Stimulated activated CD8-positive, alpha-beta memory T cell treated with anti-CD3 and anti-CD28 coated beads, Interleukin-4, amount 100 ng/mL, for 1 hour (primary cell): ENCODE measurements around the gene VTI1A.

ENCODE experiments used
- DNase-seq, 2 donors: peaks; one replicate each; pipeline ENCODE4 v3.0.0-alpha.2; 2020; ENCODE audit warnings: low read depth in 2 of 2, low spot score in 1 of 2

Gene VTI1A

DNA sequence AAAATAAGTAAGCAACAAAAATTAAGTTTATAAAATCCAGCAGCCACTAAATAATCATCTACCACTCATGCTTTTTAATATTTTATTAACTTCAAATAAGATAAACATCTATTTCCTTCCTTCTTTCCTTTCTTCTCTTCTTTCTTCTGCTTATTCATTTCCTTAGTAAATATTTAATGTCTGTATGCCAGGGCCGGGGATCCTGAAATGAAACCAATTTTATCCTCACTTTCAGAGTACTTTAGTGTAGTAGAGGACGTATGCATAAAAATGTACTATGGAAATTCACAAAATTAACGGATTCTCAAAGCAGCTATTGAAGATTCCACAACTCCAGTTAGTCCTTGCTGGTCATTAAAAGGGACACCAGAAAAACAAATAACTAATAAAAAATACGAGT, 224.7 kb downstream of the VTI1A start:
- DNase-seq = no peak

DNA sequence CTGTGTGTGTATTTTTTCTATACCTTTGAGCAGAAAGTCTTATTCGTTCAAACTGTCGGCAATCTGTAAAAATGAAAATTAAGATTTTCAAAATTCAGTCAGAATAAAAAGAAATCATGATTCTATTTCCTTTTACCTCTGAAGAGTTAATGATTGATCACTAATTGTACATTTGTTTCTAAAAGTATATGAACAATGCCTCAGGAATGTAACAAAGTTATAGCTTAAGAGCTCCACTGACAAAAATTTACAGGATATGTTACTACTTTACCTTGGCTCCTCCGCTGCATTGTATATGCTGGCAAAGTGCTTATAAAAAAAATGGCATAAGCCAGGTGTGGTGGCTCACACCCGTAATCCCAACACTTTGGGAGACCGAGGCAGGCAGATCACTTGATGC, 225.7 kb downstream of the VTI1A start:
- DNase-seq = no peak

DNA sequence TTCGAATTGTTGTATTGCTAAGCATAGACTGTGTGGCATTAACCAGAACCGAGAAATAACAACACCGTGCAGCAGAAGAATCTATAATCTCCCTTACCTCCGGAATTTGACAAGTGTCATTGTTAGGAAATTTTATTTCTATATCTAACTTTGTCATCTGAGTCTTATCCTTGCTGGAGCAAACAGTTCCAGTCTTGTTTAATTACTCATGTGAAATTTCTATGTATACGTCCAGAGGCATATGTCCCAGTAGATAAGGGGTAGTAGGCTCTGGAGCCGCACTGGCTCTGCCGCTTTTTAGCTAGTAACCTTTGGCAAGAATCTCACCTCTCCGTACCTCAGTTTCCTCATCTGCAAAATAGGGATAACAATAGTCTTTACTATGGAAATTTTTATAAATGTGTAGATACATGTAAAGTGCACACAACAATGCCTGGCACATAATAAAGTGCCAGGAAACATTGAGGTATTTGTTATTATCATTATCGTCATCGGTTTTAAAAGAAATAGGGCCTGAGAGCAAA, 228.6 kb downstream of the VTI1A start:
- no peak for DNase-seq

DNA sequence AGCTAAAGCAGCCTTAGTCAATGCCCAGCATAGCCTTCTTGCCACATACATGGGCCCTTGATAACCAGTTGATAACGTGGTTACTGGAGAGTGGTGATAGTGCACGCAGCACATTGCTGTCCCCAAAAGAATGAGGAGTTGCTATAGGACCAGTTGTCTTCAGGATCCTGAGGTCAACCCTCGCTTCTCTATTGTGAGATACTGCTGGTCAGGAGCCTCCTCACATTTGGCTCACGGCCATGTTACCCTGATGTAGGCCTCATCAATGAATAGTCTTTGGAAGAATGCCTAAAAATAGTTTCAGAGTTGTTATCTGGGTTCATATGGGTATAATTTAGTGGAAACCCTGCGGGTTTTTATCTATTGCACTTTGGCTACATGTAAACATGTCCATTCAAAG, 230.7 kb downstream of the VTI1A start:
- DNase-seq = no peak

DNA sequence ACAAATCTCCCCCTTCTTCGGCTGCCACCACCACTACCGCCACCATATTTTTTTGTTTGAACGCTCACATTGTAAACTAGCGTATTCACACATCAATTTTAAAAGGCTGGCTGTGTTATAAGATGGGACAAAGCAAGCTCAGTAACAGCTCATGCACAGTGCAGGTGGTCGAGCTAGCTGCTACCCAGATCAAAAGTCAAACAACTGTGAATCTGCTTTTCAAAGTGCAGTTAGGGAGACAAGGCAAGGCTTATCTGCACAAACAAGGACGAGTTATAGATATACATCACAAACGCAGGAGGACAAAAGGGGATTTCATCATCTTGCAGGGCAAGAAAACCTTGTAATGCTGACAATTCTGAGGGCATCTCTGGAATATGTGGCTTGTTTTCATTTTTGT, 231.6 kb downstream of the VTI1A start:
- no peak for DNase-seq

DNA sequence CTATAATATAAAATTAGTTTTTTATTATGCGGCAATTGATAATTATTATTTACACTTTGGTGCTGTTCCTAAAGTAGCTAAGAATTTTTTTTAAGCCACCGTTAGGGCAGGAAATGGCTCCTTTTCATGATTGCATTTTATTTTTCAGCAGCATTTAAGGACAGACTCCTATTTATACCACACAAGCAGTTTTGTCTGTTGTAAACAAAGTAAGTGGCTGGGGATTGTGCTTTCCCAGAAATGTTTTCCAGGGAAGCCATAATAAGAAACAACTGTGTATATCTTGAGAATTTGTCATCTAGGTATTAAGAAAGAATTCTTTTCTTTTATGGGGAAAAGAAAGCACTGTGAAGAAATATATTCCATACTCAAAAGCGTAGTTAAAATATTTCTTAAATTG, 232.0 kb downstream of the VTI1A start:
- no peak for DNase-seq

DNA sequence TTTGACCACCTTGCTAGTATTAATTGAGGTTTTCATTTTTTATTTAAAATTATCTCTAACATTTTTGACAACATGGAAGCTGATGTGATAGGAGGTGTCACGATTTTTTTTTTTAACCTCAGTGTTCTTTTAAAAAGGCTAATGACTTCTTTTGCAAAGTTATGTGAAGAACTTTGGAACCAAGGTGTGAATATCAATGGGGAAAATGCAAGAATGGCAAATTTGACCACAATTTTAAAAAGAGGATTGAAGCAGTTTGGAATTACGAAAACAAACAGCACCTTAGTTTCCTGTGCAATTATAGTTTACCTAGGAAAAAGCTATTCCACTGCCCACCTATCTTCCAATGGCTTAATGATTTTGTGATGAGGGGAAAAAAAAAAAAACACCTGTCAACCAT, 232.4 kb downstream of the VTI1A start:
- no peak for DNase-seq

DNA sequence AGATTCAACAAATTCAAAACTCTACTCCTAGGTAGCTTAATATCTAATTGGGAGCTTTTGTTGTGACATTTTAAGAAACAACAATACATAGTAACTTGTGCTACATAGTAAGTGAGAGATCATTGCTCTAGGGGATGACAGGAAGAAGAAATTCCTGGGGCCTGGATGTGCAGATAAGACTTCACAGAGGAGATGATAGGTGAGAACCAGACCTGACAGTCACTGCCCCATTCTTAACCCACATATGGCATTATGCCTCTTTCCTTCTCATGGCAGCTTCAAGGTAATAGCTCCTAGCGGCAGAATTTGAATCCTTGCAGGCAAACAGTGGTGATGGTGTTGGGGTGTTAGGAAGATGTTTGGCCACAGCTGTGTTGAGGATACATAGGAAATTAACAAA, 233.6 kb downstream of the VTI1A start:
- DNase-seq = no peak

DNA sequence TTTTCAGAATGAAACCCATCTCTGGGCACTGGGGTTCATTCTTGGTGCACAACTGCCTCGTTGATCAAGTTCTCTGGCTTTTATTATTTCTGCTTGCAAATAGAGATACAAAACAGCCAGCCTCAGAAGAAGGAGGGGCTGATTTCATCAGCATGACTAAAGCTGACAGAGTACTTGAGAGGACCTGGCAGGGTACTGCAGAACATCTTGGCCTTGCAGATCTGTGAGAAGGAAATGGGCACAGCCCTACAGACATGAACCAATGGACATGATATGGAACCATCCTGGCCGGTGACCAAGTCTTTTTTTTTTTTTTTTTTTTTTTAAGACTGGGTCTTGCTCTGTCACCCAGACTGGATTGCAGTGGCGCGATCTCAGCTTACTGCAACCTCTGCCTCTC, 240.6 kb downstream of the VTI1A start:
- no peak for DNase-seq

DNA sequence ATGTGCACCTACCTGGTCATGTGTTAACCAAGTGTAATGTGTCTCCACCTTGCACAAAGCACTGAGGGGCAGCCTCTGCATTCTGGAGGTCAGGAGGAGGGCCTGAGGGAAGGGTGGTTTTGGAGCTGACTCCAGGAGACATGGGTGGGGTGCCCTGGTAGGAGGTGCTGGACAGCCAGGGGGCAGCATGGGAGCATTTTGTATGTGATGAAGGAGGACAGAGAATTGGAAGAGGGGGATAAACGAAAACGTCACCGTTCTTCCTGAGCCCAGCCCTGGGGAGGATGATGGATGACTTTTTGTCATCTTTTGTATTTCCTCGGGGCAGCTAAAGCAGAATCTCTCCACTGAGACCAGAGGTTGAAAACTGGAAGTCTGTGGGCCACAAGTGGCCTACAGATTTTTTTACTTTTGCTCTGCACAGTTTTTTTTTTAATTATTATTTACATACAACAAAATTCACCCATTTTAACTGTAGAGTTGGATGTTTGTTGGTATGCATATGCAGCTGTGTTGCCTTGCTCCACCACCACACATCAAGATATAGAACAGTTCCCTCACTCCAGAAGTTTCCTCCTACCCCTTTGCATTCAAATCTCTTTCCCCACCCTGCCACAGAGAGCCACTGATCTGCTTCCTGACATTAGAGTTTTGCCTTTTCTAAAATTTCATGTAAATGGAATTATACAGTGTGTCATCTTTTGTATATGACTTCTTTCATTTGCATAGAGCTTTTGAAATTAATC, 242.5 kb downstream of the VTI1A start:
- no peak for DNase-seq

DNA sequence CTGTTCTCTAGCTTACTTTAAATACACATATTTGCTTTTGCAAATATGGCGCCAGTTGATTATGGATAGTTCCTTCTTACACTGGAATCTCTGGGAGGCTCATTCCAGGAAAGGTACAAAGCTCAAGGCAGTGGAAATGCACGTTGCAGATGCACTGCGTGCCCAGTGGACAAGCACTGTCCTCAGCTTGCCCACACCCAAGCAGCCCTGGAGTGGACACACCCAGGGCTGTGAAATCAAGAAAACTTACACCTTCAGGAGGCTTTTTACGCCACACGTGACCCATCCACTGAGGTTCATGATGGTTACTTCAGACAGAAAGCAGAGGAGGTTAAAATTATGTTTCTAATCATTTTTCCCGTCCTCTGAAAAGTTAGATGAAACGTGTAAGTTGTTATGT, 248.5 kb downstream of the VTI1A start:
- DNase-seq = no peak

DNA sequence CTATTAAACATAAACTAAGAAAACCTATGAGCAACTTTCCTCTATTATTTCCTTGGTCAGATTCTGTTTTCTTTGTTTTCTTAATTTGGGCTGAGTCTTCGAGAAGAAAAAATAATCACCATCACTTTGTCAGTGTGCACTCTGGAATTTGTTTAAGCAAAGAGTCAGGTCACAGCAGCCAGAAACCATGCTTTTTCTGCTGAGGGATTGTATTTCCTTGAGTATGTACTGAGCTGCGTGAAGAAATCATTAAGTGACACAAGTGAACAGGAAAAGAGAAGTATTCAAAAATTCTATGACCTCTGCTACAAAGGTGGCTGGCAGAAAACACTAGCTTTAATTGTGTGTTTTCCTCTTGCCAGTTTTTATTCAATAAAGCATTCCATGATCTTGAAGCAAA, 249.6 kb downstream of the VTI1A start:
- DNase-seq = no peak

DNA sequence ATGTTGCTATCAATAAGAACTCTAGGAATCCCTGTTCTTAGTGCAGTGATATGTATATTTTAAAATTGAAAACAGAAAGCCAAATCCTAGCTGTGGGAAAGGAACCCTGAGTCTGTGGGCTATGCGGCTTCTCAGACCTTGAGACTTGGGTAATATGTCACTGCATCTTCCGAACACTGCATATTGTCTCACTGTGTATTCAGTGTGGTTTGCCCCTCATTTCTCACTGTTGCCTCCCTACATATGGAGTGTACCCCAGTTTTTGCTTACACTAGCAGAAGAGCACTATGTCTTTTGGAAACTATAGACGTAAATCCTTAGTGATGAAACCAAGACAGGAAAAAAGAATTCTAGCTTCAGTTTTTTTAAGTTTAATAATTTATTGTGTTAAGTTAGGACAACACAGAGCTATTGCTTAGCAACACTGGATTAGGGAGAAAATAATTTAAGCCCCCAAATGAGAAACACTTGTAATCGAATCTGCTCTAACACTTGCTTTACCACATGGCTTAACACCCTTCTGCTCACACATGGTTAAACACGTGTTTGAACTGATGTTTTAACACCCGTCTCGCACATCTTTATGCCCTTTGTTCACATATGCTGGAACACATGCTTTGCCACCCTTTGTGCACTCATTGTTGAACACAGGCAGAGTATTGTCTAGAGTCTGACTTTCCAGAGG, 251.3 kb downstream of the VTI1A start:
- no peak for DNase-seq

DNA sequence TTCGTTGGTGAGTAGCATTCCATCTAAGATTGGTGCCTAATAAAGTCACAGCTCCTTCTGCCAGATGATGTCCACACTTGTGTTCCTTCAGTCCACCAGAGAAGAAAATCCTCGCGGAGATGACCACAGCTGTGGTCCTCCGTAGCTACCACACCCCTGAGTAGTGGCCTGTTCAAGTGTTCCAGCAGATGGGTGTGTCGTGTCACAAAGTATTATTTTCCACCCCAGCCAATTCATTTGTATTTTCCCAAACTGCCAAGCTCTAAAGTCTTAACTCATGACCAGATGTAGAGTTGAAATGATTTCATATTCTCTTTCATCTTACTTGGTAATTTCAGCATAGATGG, 251.8 kb downstream of the VTI1A start:
- no peak for DNase-seq

DNA sequence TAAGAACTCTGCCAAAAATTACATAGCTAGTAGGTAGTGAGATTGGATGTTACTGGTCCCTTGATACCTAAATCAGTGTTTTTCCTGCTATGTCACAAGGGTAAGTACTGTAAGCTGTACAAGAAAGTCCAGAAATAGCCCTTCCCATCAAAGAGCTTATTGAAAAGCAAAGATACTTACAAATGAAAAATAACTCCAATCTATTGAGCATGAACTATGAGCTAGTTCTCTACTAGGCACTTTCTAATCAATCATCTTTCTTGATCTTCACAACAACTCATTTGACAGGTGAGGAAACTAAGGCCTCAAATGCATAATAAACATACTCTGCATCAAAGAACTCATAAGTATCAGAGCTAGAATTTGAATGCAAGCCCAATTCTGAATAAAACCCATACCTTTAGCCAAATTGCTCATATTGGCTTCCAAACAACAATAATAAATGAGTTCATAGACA, 253.2 kb downstream of the VTI1A start:
- no peak for DNase-seq

DNA sequence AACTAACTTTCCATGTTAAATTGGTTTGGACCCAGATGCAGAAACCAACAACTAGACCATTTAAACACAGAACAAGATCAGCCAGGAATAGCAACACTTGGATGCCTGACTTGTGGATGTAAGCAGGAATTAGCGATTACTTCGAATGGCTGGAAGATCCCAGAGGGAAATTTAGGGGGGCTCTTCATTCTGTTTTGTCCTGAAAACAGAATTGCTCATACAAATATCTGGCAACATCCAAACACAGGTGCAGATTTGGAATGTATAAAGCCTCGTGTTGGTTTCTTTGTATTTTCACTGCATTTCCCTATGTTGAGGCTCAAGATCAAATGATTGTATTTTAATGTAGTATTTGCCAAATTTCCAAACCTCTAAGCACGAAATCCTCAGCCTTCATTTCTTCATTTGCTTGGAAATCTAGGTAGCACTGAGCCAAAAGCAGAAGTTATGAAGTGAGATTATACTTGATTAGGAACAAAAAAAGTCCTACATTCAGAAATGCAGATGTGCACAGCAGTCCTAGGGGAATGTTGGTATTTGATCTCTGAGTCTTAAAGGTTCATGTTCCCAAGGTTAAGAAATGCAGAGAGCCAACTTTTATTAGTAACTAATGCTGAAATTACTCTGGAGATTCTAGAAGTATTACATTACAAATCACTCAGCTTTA, 254.3 kb downstream of the VTI1A start:
- DNase-seq = no peak

DNA sequence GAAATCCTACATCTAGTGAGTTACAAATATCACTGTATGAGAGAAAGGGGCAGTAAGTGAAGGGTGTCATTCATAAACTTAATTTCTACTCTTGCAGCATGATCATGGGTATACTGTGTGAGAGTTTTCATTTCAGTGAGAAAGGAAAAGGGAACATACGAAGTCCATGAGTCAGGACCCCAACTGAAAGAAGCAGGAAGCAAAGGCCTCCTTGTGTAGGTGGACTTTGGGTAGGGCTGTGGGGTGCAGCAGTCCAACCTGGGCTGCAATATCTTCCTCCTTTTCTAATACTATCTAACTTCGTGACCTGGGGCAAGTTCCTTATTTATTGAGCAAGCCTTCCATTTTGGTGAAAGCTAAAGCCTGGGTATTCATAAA, 254.9 kb downstream of the VTI1A start:
- no peak for DNase-seq

DNA sequence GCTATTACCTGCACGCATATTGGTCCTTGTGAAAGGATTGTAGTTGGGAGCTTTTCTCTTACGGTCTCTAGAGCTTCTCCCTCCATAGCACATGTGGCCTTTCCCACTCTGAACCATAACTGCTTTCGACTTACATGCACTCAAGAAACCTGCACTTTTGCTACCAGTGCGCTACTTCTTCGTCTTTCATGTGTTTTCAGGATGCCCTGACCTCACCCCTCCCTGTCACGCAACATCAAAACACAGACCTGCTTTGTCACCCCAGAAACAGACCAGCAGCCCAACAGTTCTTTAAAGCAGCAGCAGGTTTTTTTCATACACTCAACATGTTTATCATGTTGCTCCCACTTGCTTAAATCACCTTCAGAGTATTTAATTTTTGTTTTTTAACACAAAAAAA, 259.6 kb downstream of the VTI1A start:
- no peak for DNase-seq

DNA sequence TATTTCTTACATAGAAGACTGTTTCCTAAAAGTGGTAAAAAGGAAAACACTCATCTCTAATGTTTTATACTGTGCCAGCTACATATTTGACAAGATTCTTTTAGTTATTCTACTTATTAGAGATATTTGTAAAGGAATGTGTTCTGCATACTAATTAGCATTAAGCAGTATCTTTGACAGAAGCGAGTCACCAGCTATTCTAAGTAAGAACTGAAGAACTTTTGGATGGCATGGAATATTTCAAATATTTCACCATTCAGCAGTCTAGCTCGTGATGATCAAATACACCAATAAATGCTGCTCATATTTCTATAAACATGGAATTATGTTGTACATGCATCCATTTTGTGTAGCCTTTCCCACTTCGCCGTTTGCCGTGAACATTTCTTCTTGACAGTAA, 261.4 kb downstream of the VTI1A start:
- DNase-seq = no peak

DNA sequence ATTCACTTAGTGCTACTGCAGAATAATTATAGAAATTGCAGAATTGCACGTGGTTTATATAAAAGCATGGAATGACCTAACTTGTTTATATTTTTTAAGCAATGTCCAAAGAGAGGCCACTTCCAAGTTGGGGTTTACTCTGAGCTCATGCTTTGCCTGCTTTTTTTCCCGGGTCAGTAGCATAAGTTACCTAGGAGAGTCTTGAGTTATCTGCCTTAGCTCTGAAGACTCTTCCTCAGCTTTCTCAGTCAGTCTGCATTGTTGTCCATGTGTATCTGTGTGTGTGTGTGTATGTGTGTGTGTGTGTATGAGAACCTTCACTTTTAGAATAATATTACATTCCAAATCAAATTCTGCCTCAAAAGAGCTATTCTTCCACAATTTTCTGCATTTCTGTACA, 263.5 kb downstream of the VTI1A start:
- DNase-seq = no peak

DNA sequence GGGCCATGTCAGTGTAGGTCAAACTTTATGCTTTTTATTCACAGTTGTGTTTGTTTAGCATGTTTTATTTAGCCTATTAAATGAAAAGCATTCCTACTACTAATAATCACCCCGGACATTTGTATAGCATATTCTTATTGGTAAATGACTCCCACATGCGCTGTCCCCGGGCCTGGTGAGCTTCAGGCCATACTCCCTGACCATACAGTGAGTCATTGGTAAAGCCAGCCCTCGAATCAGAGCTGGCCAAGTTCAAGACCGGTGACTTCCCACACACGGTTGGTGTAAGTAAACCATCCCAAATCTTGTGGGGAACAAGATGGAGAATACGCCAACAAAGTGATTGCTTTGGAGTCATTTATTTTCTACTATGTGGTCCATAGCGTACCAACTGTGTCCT, 264.4 kb downstream of the VTI1A start:
- DNase-seq = no peak

DNA sequence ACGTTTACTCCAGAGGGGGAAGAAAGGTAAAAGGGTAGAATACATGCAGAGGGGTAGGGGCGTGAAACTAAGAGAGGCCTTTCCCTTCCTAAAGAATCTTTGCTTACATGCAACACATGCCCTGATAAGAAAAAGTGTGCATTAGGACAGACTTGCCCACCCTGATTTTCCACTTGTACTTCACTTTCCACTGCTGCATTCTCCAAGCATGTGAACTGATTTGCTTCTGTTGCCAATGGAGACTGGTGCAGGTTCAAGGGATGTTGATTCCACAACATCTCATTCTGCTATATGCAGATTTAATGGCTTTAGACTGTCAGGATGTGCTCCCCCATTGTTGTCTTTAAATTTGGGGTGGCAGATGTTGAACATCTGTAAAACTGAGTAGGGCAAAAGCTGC, 265.5 kb downstream of the VTI1A start:
- no peak for DNase-seq
